Umbilical cord (tissue), 2 donors: ENCODE measurements around the gene ANGPTL7. TPM values are rescaled to one million over a fixed set of nuclear protein-coding genes. Genes with fewer than 3 reads are reported as not detected.
"Not testable (repeated sequence)": the region's sequence is repeated elsewhere in the genome, so short reads cannot be mapped to it uniquely, and the experiment has no call there.

Source experiments
- DNase-seq: peaks from one replicate; pipeline ENCODE4 v3.0.0-alpha.2; 2015; ENCODE audit warnings: low spot score
- total RNA-seq: library from RNA; depleted of rRNA; stranded (reverse); fragments of >200 nt; gene quantifications from one replicate; pipeline ENCODE4 v1.2.3, GENCODE V29; 2014; ENCODE audit warnings: low replicate concordance; ENCODE audit not compliant: insufficient read depth

ANGPTL7 gene
- total RNA-seq: 0.24 TPM

- peak; percentile 66 for DNase-seq
Measured at GRCh38 chr1:11188858-11189451, at the start of gene ANGPTL7. Gene ANGPTL7, plus strand, starts transcription at chr1:11189355. Its CDS starts 225 bp downstream, at chr1:11189580.

- no peak for DNase-seq
Measured at GRCh38 chr1:11142618-11143391, 46.4 kb upstream of the ANGPTL7 start.

GRCh38 chr1:11143401-11143800 is 45.8 kb upstream of the ANGPTL7 start:
- no peak for DNase-seq

- no peak for DNase-seq
Measured at GRCh38 chr1:11143907-11144306, 45.2 kb upstream of the ANGPTL7 start.

GRCh38 chr1:11144570-11145256 is 44.4 kb upstream of the ANGPTL7 start:
- DNase-seq: no peak

GRCh38 chr1:11145741-11146140 is 43.4 kb upstream of the ANGPTL7 start:
- DNase-seq: no peak

- DNase-seq: no peak
Measured at GRCh38 chr1:11147197-11147770, 41.9 kb upstream of the ANGPTL7 start.

- peak; percentile 82 for DNase-seq
Measured at GRCh38 chr1:11150326-11150725, 38.8 kb upstream of the ANGPTL7 start.

- DNase-seq: no peak
Measured at GRCh38 chr1:11151114-11151513, 38.0 kb upstream of the ANGPTL7 start.

GRCh38 chr1:11151826-11152612 is 37.1 kb upstream of the ANGPTL7 start:
- DNase-seq: no peak

GRCh38 chr1:11152755-11153154 is 36.4 kb upstream of the ANGPTL7 start:
- no peak for DNase-seq

- DNase-seq: no peak
Measured at GRCh38 chr1:11153184-11153583, 36.0 kb upstream of the ANGPTL7 start.

GRCh38 chr1:11156441-11156840 is 32.7 kb upstream of the ANGPTL7 start:
- no peak for DNase-seq

- no peak for DNase-seq
Measured at GRCh38 chr1:11156963-11157362, 32.2 kb upstream of the ANGPTL7 start.

- DNase-seq: no peak
Measured at GRCh38 chr1:11157394-11157793, 31.8 kb upstream of the ANGPTL7 start.

- peak; percentile 37 for DNase-seq
Measured at GRCh38 chr1:11157867-11158266, 31.3 kb upstream of the ANGPTL7 start.

- no peak for DNase-seq
Measured at GRCh38 chr1:11158291-11158690, 30.9 kb upstream of the ANGPTL7 start.

GRCh38 chr1:11158720-11159321 is 30.3 kb upstream of the ANGPTL7 start:
- DNase-seq: peak; percentile 67

GRCh38 chr1:11162752-11163151 is 26.4 kb upstream of the ANGPTL7 start:
- DNase-seq: not testable (repeated sequence)

GRCh38 chr1:11166744-11167143 is 22.4 kb upstream of the ANGPTL7 start:
- not testable (repeated sequence) for DNase-seq

- no peak for DNase-seq
Measured at GRCh38 chr1:11168731-11169130, 20.4 kb upstream of the ANGPTL7 start.
